ENCODE data around the gene SPIB.
"Not testable (repeated sequence)": the region's sequence is repeated elsewhere in the genome, so short reads cannot be mapped to it uniquely, and the experiment has no call there.

SPIB gene

GRCh38 chr19:50439130-50439529, 20.4 kb downstream of the SPIB start:
- DNase-seq (ENCODE audit: low read depth, low spot score): not testable (repeated sequence)

- DNase-seq (ENCODE audit: low read depth, low spot score): no peak
These were observed 25.3 kb downstream of the SPIB start for GRCh38 chr19:50444059-50444458.

DNA sequence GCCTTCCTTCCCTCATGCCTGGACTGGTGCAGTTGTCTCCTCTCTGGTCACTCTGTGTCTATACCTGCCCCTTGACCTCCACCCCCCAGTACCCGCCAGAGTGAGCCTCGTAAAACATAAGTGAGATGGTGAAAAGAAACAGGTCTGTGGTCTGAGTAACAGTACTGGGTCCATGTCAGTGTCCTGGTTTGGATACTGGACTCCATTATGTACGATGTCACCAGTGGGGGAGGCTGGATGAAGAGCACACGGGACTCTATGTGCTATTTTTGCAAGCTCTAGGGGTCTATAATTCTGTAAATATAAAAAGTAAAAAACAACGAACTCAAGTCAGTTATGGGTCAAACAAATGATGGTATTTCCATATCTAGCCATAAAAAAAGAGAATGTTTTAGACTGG, 28.3 kb downstream of the SPIB start:
- no peak for DNase-seq (ENCODE audit: low read depth, low spot score)

DNA sequence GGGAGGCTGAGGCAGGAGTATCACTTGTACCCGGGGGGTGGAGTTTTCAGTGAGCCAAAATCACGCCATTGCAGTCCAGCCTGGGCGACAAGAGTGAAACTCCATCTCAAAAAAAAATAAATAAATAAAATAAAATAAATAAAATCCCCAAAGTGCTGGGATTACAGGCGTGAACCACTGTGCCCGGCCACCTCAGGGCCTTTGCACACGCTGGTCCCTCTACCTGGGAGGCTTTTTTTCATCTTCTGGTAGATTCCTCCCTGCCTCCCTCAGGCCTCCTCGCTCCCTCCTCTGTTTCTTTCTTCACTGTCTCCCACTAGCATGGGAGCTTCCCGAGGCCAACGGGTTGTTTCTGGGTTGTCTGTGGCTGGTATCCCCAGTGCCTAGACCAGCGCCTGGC, 29.0 kb downstream of the SPIB start:
- DNase-seq (ENCODE audit: low read depth, low spot score): no peak

DNA sequence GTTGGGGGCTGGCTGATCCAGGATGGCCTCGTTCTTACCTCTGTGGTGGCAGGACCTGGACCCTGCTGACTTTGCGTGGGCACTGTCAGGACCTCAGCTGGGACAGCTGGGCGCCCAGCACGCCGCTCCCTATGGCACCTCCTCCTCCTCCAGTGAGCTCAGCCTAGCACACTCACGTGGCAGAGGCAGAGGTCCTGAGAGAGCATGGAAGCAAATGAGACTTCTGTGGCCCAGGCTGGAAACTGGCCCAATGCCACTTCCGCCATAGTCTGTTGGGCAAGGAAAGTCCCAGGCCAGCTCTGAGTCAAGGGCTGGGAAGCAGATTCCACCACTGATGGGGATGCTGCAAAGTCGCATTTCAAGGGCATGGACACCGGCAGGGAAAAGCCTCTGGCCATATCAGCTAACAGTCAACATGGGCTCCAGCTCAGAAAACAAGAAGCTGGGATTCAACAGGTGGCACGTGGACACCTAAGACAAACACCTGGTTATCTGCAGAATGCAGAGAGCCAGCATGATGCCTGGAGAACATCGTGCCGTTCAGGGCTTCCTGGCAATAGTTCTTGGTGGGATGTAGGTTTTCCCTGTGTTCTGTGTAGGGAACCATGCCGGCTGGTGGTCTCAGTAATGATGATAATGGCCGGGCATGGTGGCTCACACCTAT, 30.6 kb downstream of the SPIB start:
- no peak for DNase-seq (ENCODE audit: low read depth, low spot score)

- DNase-seq (ENCODE audit: low read depth, low spot score): no peak
These were observed 31.9 kb downstream of the SPIB start for GRCh38 chr19:50450369-50451222.

GRCh38 chr19:50451223-50451534, 32.4 kb downstream of the SPIB start:
- no peak for DNase-seq (ENCODE audit: low read depth, low spot score)

- DNase-seq (ENCODE audit: low read depth, low spot score): no peak
These were observed 34.5 kb downstream of the SPIB start for GRCh38 chr19:50453243-50453642.

DNA sequence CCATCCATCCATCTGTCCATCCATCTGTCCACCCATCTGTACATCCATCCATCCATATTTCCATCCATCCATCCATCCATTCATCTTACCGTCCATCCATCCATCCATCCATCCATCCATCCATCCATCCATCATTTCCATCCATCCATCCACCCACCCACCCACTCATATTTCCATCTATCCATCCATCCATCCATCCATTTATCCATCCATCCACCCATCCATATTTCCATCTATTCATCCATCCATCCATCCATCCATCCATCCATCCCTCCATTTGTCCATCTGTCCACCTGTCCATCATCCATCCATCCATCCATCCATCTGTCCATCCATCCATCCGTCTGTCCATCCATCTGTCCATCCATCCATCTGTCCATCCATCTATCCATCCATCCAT, 37.3 kb downstream of the SPIB start:
- no peak for DNase-seq (ENCODE audit: low read depth, low spot score)

DNA sequence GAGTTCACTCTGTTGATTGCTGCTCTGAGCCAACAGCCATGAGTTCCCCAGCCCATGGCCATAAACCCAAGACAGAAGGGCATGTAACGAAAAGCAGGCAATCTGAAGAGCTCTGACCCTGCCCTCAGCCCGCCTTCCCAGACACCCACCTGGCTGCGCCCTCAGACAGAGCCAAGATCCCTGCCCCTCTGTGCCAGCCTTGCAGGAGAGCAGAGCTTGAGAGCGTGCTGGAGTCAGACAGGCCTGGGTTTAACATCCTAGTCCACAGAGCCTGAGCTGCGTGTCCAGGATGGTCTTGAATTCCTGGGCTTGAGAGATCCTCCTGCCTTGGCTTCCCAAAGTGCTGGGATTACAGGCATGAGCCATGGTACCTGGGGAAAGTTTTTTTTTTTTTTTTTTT, 38.6 kb downstream of the SPIB start:
- no peak for DNase-seq (ENCODE audit: low read depth, low spot score)

DNA sequence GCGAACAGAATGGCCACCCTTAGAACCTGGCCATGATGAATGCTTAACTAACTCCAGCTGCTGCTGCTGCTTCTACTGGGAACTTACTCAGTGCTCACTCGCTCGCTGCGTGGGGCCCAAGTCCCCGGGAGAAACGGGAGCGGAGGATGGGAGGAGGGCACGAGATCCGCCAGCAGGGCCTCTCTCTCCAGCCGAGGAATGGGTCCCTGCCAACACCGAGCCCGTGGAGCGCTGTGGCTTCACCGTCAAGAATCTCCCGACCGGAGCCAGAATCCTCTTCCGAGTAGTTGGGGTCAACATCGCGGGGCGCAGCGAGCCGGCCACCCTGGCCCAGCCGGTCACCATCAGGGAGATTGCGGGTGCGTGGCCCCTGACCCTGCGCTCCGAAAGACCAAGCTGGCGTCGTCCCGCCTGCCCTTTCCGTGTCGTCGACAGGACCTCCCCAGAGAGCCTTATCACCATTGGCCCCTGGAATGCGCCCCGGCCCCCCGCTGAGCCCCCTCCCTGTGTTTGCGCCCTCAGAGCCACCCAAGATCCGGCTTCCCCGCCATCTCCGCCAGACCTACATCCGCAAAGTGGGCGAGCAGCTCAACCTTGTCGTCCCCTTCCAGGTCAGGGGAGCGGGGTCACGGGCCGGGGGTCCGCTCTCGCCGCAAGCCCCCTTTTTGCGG, 39.8 kb downstream of the SPIB start:
- DNase-seq (ENCODE audit: low read depth, low spot score): no peak

DNA sequence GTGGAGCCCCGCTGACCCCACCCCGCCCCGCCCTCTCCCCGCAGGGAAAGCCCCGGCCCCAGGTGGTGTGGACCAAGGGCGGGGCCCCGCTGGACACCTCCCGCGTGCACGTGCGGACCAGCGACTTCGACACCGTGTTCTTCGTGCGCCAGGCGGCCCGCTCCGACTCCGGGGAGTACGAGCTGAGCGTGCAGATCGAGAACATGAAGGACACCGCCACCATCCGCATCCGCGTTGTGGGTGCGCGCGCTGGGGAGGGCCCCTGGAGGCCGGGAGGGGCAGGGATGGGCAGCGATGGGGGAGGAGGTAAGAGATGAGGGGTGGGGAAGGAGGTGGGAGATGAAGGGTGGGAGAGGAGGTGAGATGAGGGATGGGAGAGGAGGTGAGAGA, 40.3 kb downstream of the SPIB start:
- DNase-seq (ENCODE audit: low read depth, low spot score): no peak

GRCh38 chr19:50459638-50460037, 40.9 kb downstream of the SPIB start:
- DNase-seq (ENCODE audit: low read depth, low spot score): no peak

- DNase-seq (ENCODE audit: low read depth, low spot score): no peak
These were observed 41.5 kb downstream of the SPIB start for GRCh38 chr19:50460161-50460765.

GRCh38 chr19:50461066-50461875, 42.5 kb downstream of the SPIB start:
- DNase-seq (ENCODE audit: low read depth, low spot score): peak; percentile 19

- DNase-seq (ENCODE audit: low read depth, low spot score): no peak
These were observed 44.2 kb downstream of the SPIB start for GRCh38 chr19:50462970-50463369.

- DNase-seq (ENCODE audit: low read depth, low spot score): no peak
These were observed 45.6 kb downstream of the SPIB start for GRCh38 chr19:50464348-50464747.

- no peak for DNase-seq (ENCODE audit: low read depth, low spot score)
These were observed 46.3 kb downstream of the SPIB start for GRCh38 chr19:50465000-50465399.

DNA sequence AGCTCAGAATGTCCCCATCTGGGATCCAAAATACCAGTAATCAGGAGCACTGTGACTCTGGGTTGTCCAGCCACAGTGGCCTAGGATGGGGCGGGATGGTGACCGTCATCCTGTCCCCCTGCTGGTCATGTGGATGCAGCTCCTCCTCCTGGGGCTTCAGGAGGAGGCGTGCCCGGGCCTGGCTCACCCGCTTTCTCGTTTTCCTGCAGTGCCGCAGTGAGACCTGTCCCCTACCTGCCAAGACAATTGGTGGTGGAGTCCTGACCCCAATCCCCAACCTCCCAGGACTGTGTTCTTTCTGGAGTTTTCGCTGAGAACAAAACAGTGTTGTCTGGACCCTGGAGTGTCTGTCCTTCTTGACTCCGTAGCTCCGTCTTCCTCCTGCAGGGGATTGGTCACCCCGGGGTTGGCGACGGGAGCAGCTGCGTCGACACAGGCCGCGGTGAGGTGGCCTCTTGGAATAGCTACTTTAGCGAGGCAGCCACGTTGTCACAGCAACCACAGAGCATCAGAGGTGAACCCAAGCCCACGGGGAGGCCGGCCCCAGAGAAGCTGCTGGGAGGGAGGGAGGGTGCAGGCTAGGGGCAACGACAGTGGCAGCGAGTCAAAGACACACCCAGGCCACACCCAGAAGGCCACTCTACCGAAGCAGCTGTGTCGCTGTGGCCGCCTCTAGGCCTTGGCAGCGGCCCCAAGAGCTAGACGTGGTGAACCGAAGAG, 47.4 kb downstream of the SPIB start:
- DNase-seq (ENCODE audit: low read depth, low spot score): no peak

GRCh38 chr19:50466706-50467039, 47.9 kb downstream of the SPIB start:
- DNase-seq (ENCODE audit: low read depth, low spot score): no peak

GRCh38 chr19:50467566-50467965, 48.8 kb downstream of the SPIB start:
- DNase-seq (ENCODE audit: low read depth, low spot score): no peak
